T-helper 22 cell (primary cell): ENCODE measurements around the gene SMAP1.

Source experiments
- DNase-seq: peaks from one replicate; pipeline ENCODE4 v3.0.0-alpha.2; 2020; ENCODE audit warnings: low read depth

SMAP1 gene

GRCh38 chr6:70842541-70842940, 174.9 kb downstream of the SMAP1 start:
- no peak for DNase-seq

GRCh38 chr6:70843328-70843918, 175.7 kb downstream of the SMAP1 start:
- DNase-seq = no peak

- DNase-seq = no peak
These were observed 176.6 kb downstream of the SMAP1 start for GRCh38 chr6:70844301-70844700.

GRCh38 chr6:70846207-70846835, 178.6 kb downstream of the SMAP1 start:
- no peak for DNase-seq

GRCh38 chr6:70847106-70848084, 179.7 kb downstream of the SMAP1 start:
- no peak for DNase-seq

- DNase-seq = no peak
These were observed 181.8 kb downstream of the SMAP1 start for GRCh38 chr6:70849348-70850069.

- no peak for DNase-seq
These were observed 185.1 kb downstream of the SMAP1 start for GRCh38 chr6:70852667-70853246.

GRCh38 chr6:70857387-70858077, 189.8 kb downstream of the SMAP1 start:
- DNase-seq = no peak

GRCh38 chr6:70860045-70860444, 192.4 kb downstream of the SMAP1 start:
- DNase-seq = no peak

GRCh38 chr6:70860920-70861319, 193.2 kb downstream of the SMAP1 start:
- no peak for DNase-seq

- DNase-seq = no peak
These were observed 195.7 kb downstream of the SMAP1 start for GRCh38 chr6:70863343-70863742.

GRCh38 chr6:70864401-70864800, 196.7 kb downstream of the SMAP1 start:
- DNase-seq = no peak

GRCh38 chr6:70872469-70872868, 204.8 kb downstream of the SMAP1 start:
- DNase-seq = no peak

GRCh38 chr6:70874181-70874913, 206.7 kb downstream of the SMAP1 start:
- no peak for DNase-seq

GRCh38 chr6:70879496-70879895, 211.8 kb downstream of the SMAP1 start:
- DNase-seq = no peak

GRCh38 chr6:70884074-70884983, 216.6 kb downstream of the SMAP1 start:
- DNase-seq = no peak

- no peak for DNase-seq
These were observed 218.4 kb downstream of the SMAP1 start for GRCh38 chr6:70886071-70886470.

GRCh38 chr6:70886661-70887060, 219.0 kb downstream of the SMAP1 start:
- no peak for DNase-seq

- no peak for DNase-seq
These were observed 221.6 kb downstream of the SMAP1 start for GRCh38 chr6:70889270-70889669.
